ENCODE data around the gene ACVRL1. TPM values are rescaled to one million over a fixed set of nuclear protein-coding genes. Genes with fewer than 3 reads are reported as not detected.
A peak's percentile ranks its signal among the peaks of the same experiment; 100 is the strongest.

Gene ACVRL1
- total and polyA plus RNA-seq, 2 donors (not counting 1 experiment from before 2014, with no cell fraction given), result 8.9 to 36.2 TPM

- TF ChIP-seq EZH2 (IDR thresholded peaks at IDR 0.05; ENCODE audit: low read length, missing control alignments) (no peak), CTCF (conservative IDR thresholded peaks at IDR 0.05 in 1 of 2, IDR thresholded peaks at IDR 0.05 in 1 of 2; ENCODE audit: low read depth in 1 of 2, low read length in 2 of 2) (no peak)
- Histone ChIP-seq H3K27me3 (ENCODE audit: control insufficient read depth, insufficient read depth, low read length) (no peaks in the 10 kb centered on the region), H2AFZ (ENCODE audit: low read length) (no peak overlapping the region), H3K79me2 (ENCODE audit: control insufficient read depth, insufficient read depth, low read length) (no peaks in the 10 kb centered on the region), H3K9ac (ENCODE audit: insufficient read depth, low read length) (no peak overlapping the region), H3K4me3 (replicated peaks in 1 of 4; ENCODE audit: control extremely low read depth in 1 of 4, insufficient read depth in 1 of 4, low read depth in 3 of 4, low read length in 4 of 4) (no peak overlapping the region), H3K9me3 (ENCODE audit: control insufficient read depth, insufficient read depth, low read depth, low read length) (no peaks in the 10 kb centered on the region), H3K36me3 (ENCODE audit: control insufficient read depth, insufficient read depth, low read length) (no peaks in the 10 kb centered on the region), H4K20me1 (ENCODE audit: control insufficient read depth, extremely low read depth, insufficient read depth, low read length) (no peaks in the 10 kb centered on the region), H3K4me2 (ENCODE audit: extremely low read depth, insufficient read depth, low read length) (no peak overlapping the region), H3K4me1 (ENCODE audit: control insufficient read depth, extremely low read depth, insufficient read depth, low read length) (peaks cover 10% of the 10 kb centered on the region), H3K27ac (ENCODE audit: insufficient read depth, low read length) (no peak overlapping the region)
- DNase-seq (ENCODE audit: low read depth in 2 of 2), result no peak
These were observed 5.4 kb upstream of the ACVRL1 start for GRCh38 chr12:51901881-51902280.

DNA sequence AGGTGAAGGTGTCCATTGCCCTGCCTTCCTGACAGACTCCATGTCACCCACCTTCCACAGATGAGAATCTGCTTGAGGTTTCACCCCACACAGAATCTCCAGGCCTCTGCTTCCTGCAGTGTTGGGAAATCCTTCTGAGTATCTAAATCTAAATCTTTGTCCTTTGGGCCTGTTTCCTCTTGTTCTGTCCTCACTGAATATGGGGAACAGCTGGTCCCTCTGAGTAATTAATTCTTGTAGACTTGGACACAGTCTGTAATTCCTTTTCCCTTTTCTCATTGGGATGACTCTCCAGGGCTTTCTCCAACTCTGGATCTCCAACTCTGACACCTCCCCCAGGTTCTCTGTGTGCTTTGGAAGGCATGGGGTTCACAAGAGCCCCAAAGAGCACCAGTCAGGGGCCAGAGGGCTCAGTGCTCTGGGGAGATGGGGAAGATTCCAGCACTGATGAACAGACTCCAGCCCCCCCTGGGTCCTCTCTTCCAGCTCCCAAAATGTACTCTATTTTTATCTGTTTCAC lies 2.3 kb upstream of the ACVRL1 start:
- H3K4me1 ChIP-seq (ENCODE audit: control insufficient read depth, extremely low read depth, insufficient read depth, low read length), result peaks cover 12% of the 10 kb centered on the region

More for the DNA sequence above, 2.3 kb upstream of the ACVRL1 start:
- no peaks in the 10 kb centered on the region for H4K20me1 ChIP-seq (ENCODE audit: control insufficient read depth, extremely low read depth, insufficient read depth, low read length)
- H2AFZ ChIP-seq (ENCODE audit: low read length), result peak overlapping the region; percentile 22
- no peak for TF ChIP-seq CTCF (conservative IDR thresholded peaks at IDR 0.05 in 1 of 2, IDR thresholded peaks at IDR 0.05 in 1 of 2; ENCODE audit: low read depth in 1 of 2, low read length in 2 of 2)
- TF ChIP-seq EZH2 (IDR thresholded peaks at IDR 0.05; ENCODE audit: low read length, missing control alignments), result no peak
- H3K9me3 ChIP-seq (ENCODE audit: control insufficient read depth, insufficient read depth, low read depth, low read length), result no peaks in the 10 kb centered on the region
- no peaks in the 10 kb centered on the region for H3K79me2 ChIP-seq (ENCODE audit: control insufficient read depth, insufficient read depth, low read length)
- DNase-seq (ENCODE audit: low read depth in 2 of 2), result peak in 1 of 2 donors; percentile 77
- no peak overlapping the region for H3K4me3 ChIP-seq (replicated peaks in 1 of 4; ENCODE audit: control extremely low read depth in 1 of 4, insufficient read depth in 1 of 4, low read depth in 3 of 4, low read length in 4 of 4)
- H3K36me3 ChIP-seq (ENCODE audit: control insufficient read depth, insufficient read depth, low read length), result no peaks in the 10 kb centered on the region
- H3K4me2 ChIP-seq (ENCODE audit: extremely low read depth, insufficient read depth, low read length), result peak overlapping the region; percentile 66
- H3K27ac ChIP-seq (ENCODE audit: insufficient read depth, low read length), result peak overlapping the region; percentile 89
- H3K9ac ChIP-seq (ENCODE audit: insufficient read depth, low read length), result peak overlapping the region; percentile 57
- H3K27me3 ChIP-seq (ENCODE audit: control insufficient read depth, insufficient read depth, low read length), result no peaks in the 10 kb centered on the region

Measured in fibroblast of lung (primary cell).